PC-9 (cell line): ENCODE results near the gene E4F1. TPM values are rescaled to one million over a fixed set of nuclear protein-coding genes. Genes with fewer than 3 reads are reported as not detected.
"Not testable (repeated sequence)": the region's sequence is repeated elsewhere in the genome, so short reads cannot be mapped to it uniquely, and the experiment has no call there.

Experiments
- BruUV-seq: library from RNA; stranded (reverse); fragments of 400-500 nt; replicated peaks from 2 replicates; lab custom pipeline; 2021; lab: Mats Ljungman, UMichigan
- CTCF ChIA-PET: fragments of 300-600 bp; sonication (Branson Sonifier 250); formaldehyde crosslinking; loops from one replicate; lab custom pipeline; 2022; ENCODE audit warnings: antibody characterized with exemption; lab: Charles Lee
- POLR2A ChIA-PET: fragments of 300-600 bp; sonication (Branson Sonifier 250); formaldehyde crosslinking; loops from one replicate; lab custom pipeline; 2022; ENCODE audit warnings: antibody characterized with exemption; ENCODE audit not compliant: unreplicated experiment; lab: Charles Lee
- DNase-seq, 2 experiments: peaks; one replicate each; pipeline versions ENCODE4 v3.0.0 to v3.0.0-alpha.2; 2015 to 2022; ENCODE audit warnings: mixed read lengths in 1 of 2
- H2AFZ ChIP-seq: fragments of 200-600 bp; sonication (generic); 2 replicates; pipeline ENCODE4 v1.8.1; 2017; ENCODE audit warnings: antibody characterized with exemption
- H3F3A ChIP-seq: fragments of 200-600 bp; sonication (generic); 2 replicates; pipeline ENCODE4 v1.8.1; 2017; ENCODE audit warnings: antibody characterized with exemption, mild to moderate bottlenecking, low read depth; ENCODE audit not compliant: insufficient read depth
- H3K27ac ChIP-seq: fragments of 200-600 bp; sonication (generic); 2 replicates; pipeline ENCODE4 v1.6.1; 2016; ENCODE audit warnings: mixed run types
- H3K27me3 ChIP-seq: fragments of 200-600 bp; sonication (generic); 2 replicates; pipeline ENCODE4 v1.6.1; 2016; ENCODE audit warnings: low read depth, mixed run types; ENCODE audit not compliant: insufficient read depth
- H3K36me3 ChIP-seq: fragments of 200-600 bp; sonication (generic); 2 replicates; pipeline ENCODE4 v1.6.1; 2016; ENCODE audit warnings: low read depth, mixed run types
- H3K4me1 ChIP-seq: fragments of 200-600 bp; sonication (generic); replicated peaks from 2 replicates; pipeline ENCODE4 v1.6.1; 2016; ENCODE audit warnings: mixed run types; ENCODE audit not compliant: insufficient read depth
- H3K4me2 ChIP-seq: fragments of 200-600 bp; sonication (generic); 2 replicates; pipeline ENCODE4 v1.6.1; 2017; ENCODE audit warnings: mixed run types
- H3K4me3 ChIP-seq: fragments of 200-600 bp; sonication (generic); 2 replicates; pipeline ENCODE4 v1.6.1; 2016; ENCODE audit warnings: mixed run types
- H3K79me2 ChIP-seq: fragments of 200-600 bp; sonication (generic); 2 replicates; pipeline ENCODE4 v1.6.1; 2017; ENCODE audit warnings: low read depth, mixed run types
- H3K9me2 ChIP-seq: fragments of 200-600 bp; sonication (generic); 2 replicates; pipeline ENCODE4 v1.8.1; 2017; ENCODE audit warnings: mild to moderate bottlenecking; ENCODE audit not compliant: insufficient read depth
- H3K9me3 ChIP-seq: fragments of 200-600 bp; sonication (generic); 2 replicates; pipeline ENCODE4 v1.8.1; 2016; ENCODE audit warnings: low read depth; ENCODE audit not compliant: insufficient read depth
- H4K20me1 ChIP-seq: fragments of 200-600 bp; sonication (generic); 2 replicates; pipeline ENCODE4 v1.8.1; 2017; ENCODE audit not compliant: insufficient read depth
- CTCF ChIP-seq: fragments of 200-600 bp; sonication (generic); conservative IDR thresholded peaks from 2 replicates; pipeline ENCODE4 v1.6.1; 2017; ENCODE audit warnings: mixed run types, antibody characterized with exemption, mild to moderate bottlenecking, moderate library complexity
- EZH2 ChIP-seq: fragments of 200-600 bp; sonication (generic); IDR thresholded peaks from 2 replicates; pipeline ENCODE4 v1.8.0; 2017; ENCODE audit warnings: antibody characterized with exemption, low read depth
- intact Hi-C: fragments of 100-400 bp; cut with micrococcal nuclease; formaldehyde crosslinking; loops from one replicate; pipeline ENCODE4 v1.10.0; 2022; ENCODE audit not compliant: unreplicated experiment
- total RNA-seq: library from RNA; stranded (reverse); gene quantifications from 2 replicates; pipeline ENCODE4 v1.2.3, GENCODE V29; 2021

Gene E4F1
- total RNA-seq, 1 experiment from 2014 or later = 38.8 TPM

GRCh38 chr16:2237493-2238149 lies 14.2 kb downstream of the E4F1 start:
- Histone ChIP-seq H3K9me3 (no peaks in the 10 kb centered on the region), H3K27me3 (no peaks in the 10 kb centered on the region), H3K4me2 (no peak overlapping the region), H2AFZ (no peak overlapping the region), H3K36me3 (no peaks in the 10 kb centered on the region; the same call in 1 of the 2 replicates), H3K4me3 (no peak overlapping the region), H4K20me1 (peaks cover 17% of the 10 kb centered on the region; the same call in 1 of the 2 replicates), H3F3A (peaks cover 35% of the 10 kb centered on the region), H3K9me2 (no peaks in the 10 kb centered on the region), H3K27ac (no peak overlapping the region), H3K4me1 (no peaks in the 10 kb centered on the region), H3K79me2 (no peaks in the 10 kb centered on the region)
- intact Hi-C loops = no loop called here
- no TSS peak for BruUV-seq
- no peak for DNase-seq
- ChIA-PET CTCF (no interaction called here), POLR2A (no interaction called here)
- no peak for TF ChIP-seq EZH2
- no peak for TF ChIP-seq CTCF

- Histone ChIP-seq H3K9me2 (no peaks in the 10 kb centered on the region), H3F3A (peaks cover 35% of the 10 kb centered on the region), H3K79me2 (no peaks in the 10 kb centered on the region), H3K4me3 (no peak overlapping the region), H2AFZ (no peak overlapping the region), H3K4me1 (no peaks in the 10 kb centered on the region), H4K20me1 (peaks cover 20% of the 10 kb centered on the region), H3K4me2 (no peak overlapping the region), H3K9me3 (no peaks in the 10 kb centered on the region), H3K27ac (no peak overlapping the region), H3K36me3 (no peaks in the 10 kb centered on the region; the same call in none of the 2 replicates), H3K27me3 (no peaks in the 10 kb centered on the region)
- CTCF ChIA-PET = no interaction called here
- TF ChIP-seq EZH2 (no peak), CTCF (no peak)
- POLR2A ChIA-PET = interaction anchor here (0.6 kb wide), 1 partner anchor 53 kb away, joined by 5 read pairs; no protein-coding TSS in a partner anchor
- BruUV-seq = no TSS peak
- DNase-seq = no peak
- intact Hi-C loops = no loop called here
Measured at GRCh38 chr16:2238150-2238837, 14.9 kb downstream of the E4F1 start.

DNA sequence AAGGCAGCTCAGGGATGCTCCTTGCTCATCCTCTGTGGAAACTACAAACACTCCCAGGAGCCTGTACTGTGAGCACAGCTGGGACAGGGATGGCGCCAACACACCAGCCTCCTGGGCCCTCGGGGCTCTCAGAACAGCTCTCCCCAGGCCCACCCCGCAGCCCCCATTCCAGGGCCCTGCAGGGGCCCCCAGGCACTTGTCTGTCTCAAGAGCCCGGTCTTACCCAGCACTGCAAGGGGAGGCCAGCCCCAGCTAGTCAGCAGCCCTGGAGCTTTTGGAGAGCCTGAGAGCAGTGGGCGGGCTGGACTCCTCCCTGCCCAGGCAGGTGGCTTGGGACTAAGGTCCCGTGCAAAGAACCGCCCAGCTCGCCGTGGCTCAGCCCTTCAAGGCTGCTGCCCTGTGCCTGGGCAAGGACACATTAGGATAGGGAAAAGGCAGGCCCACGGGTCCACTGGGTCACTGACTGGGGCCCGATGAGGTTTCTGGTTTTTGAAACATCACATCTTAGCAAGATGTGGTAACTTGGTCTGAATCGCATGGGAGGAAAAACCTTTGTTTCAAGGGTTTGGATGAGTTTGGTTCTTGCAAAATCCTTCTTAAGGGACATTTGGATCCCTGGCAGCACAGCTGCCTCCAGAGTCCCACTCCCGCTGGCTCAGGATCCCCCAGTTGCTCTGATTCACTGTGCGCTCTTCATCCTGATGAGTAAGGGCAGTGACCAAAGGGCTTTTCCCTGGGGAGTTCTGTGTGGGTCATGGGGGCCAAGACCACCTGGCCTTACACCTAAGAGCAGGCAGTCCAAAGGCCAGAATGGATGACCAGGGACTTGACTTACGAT lies 15.7 kb downstream of the E4F1 start:
- Histone ChIP-seq H3K27ac (no peak overlapping the region), H2AFZ (no peak overlapping the region), H3K79me2 (no peaks in the 10 kb centered on the region), H3K9me3 (no peaks in the 10 kb centered on the region), H3K4me3 (no peak overlapping the region), H3F3A (peaks cover 35% of the 10 kb centered on the region), H3K4me1 (no peaks in the 10 kb centered on the region), H3K27me3 (no peaks in the 10 kb centered on the region), H4K20me1 (peaks cover 27% of the 10 kb centered on the region), H3K9me2 (no peaks in the 10 kb centered on the region), H3K36me3 (no peaks in the 10 kb centered on the region; the same call in none of the 2 replicates), H3K4me2 (no peak overlapping the region)
- BruUV-seq = no TSS peak
- DNase-seq = no peak
- ChIA-PET CTCF (no interaction called here), POLR2A (interaction anchor here (0.6 kb wide), 1 partner anchor 54 kb away, joined by 5 read pairs; no protein-coding TSS in a partner anchor)
- TF ChIP-seq EZH2 (no peak), CTCF (no peak)
- intact Hi-C loops = no loop called here

- H3K27me3 ChIP-seq, H3K4me3 ChIP-seq, BruUV-seq, intact Hi-C loops, H3K79me2 ChIP-seq, CTCF ChIA-PET, DNase-seq, H3K36me3 ChIP-seq, H3K9me2 ChIP-seq, H3K4me1 ChIP-seq, H2AFZ ChIP-seq, H3K9me3 ChIP-seq, POLR2A ChIA-PET, H3K4me2 ChIP-seq, H3K27ac ChIP-seq: not testable (repeated sequence)
- peaks cover 34% of the 10 kb centered on the region for H3F3A ChIP-seq
- H4K20me1 ChIP-seq = peaks cover 33% of the 10 kb centered on the region
Measured at GRCh38 chr16:2240331-2240730, 16.9 kb downstream of the E4F1 start.
